Measurements from ENCODE around the gene ULK4.

The ULK4 gene

DNA sequence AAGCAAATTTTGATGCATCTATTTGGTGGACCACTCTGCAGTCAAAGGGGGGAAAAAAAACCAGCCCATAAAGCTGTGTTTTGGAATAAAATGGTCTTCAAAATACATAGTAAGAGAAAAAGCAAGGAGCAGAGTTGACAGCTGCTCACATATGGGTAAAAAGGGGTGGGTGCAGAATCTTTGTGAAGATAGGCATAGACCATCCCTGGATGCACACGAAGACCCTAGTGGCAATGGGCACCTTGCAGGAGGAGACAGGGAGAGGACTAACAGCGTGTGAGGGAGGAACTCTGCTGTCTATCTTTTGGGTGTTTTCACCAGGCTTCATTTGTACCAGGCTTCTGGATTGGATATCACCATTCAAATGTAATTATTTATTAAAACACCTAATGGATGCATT is 718.7 kb downstream of the ULK4 start:
- in situ Hi-C loops (cut with HindIII; ENCODE audit: low sequenced_read_pairs) = no loop called here

DNA sequence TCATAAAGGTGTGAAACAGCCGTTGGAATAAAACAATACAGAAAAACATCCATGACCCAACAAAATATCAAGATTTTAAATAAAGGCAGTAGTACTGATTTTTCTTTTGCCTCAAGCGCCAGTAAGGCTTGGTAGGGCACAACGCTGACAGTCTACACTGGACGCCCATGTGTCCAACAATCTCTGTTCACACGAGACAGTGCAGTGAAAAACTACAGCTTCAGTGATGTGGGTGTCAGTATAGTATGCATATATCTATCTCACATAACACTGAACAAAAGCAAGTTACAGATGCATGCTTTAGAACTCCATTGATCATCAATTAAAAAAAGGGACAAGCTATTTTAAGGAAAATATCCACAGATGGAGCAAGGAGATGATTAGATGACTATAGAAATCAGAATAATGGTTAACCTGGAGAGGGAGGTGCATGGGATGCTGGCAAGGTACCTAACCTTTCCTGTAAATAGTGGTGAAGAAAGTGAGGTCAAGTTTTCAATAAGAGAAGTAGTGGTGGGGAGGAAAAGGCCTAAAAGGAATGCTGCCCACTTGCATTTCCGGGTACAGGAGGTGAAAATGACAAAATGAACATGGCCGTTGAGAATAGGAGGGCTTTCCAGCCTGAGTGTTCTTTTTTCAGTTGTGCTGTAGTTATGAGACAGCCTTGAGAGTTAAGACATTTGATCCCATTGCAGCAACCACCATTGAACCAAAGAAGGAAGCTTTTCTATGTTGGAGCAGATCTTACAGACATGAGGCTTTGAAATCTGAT is 719.9 kb downstream of the ULK4 start:
- in situ Hi-C loops (cut with HindIII; ENCODE audit: low sequenced_read_pairs) = no loop called here

DNA sequence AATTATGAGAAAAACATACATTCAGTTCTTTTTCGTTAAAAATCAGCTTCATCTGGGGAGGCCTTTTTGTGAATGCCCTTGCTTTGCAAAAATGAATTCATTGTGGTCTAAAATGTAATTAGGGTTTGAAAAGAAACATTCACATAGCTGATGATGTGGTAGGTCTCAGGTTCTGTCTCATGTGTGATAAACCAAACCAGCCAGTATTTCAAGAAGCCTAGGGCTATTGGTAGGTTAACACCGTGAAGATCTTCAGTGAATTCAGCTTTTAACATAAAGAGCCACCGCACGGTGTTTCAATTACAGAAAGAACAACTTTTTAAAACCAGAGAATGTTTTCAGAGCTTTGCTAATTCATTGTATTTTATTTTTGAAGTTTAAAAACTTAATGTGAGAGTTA is 720.7 kb downstream of the ULK4 start:
- in situ Hi-C loops (cut with HindIII; ENCODE audit: low sequenced_read_pairs) = no loop called here

DNA sequence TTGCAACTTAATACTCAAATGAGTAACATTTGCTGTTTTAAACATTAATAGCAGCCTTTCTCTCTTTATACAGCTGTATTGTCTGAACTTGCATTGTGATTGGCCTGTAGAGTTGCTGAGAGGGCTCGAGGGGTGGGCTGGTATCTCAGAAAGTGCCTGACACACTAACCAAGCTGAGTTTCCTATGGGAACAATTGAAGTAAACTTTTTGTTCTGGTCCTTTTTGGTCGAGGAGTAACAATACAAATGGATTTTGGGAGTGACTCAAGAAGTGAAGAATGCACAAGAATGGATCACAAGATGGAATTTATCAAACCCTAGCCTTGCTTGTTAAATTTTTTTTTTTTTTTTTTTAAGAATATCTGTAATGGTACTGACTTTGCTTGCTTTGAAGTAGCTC is 722.3 kb downstream of the ULK4 start:
- in situ Hi-C loops (cut with HindIII; ENCODE audit: low sequenced_read_pairs) = no loop called here

DNA sequence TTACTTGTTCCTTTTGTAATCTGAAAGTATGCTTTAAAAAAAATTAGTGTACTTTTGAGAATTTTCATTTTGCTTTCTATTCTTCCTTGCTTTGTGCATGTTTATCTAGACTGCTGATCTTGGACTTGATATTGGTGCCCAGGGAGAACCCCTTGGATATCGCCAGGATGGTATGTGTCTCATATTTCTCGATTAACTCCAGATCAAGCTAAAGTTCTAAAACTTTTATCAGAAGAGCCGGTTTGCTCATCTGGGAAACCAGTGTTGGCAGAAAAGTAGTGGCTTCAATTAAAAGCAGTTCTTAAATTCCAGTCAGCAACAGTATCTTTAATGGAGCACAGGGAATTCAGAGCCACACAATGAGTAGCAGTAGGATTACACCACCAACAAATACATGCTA is 724.0 kb downstream of the ULK4 start:
- in situ Hi-C loops (cut with HindIII; ENCODE audit: low sequenced_read_pairs) = no loop called here

DNA sequence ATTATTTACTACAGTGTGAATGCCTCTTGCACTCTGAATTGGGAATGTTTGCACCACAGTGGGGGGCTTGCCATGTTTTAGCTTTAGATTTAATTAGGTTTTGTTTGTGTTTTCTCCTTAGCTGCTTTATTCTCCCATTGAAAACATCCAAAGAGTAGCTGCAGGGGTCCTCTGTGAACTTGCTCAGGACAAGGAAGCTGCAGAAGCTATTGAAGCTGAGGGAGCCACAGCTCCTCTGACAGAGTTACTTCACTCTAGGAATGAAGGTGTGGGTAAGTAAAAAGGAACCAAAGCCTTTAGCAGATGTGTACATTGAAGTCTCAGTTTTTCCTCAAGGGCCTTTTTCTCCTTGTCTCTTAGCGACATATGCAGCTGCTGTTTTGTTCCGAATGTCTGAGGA is 725.7 kb downstream of the ULK4 start:
- in situ Hi-C loops (cut with HindIII; ENCODE audit: low sequenced_read_pairs) = no loop called here

DNA sequence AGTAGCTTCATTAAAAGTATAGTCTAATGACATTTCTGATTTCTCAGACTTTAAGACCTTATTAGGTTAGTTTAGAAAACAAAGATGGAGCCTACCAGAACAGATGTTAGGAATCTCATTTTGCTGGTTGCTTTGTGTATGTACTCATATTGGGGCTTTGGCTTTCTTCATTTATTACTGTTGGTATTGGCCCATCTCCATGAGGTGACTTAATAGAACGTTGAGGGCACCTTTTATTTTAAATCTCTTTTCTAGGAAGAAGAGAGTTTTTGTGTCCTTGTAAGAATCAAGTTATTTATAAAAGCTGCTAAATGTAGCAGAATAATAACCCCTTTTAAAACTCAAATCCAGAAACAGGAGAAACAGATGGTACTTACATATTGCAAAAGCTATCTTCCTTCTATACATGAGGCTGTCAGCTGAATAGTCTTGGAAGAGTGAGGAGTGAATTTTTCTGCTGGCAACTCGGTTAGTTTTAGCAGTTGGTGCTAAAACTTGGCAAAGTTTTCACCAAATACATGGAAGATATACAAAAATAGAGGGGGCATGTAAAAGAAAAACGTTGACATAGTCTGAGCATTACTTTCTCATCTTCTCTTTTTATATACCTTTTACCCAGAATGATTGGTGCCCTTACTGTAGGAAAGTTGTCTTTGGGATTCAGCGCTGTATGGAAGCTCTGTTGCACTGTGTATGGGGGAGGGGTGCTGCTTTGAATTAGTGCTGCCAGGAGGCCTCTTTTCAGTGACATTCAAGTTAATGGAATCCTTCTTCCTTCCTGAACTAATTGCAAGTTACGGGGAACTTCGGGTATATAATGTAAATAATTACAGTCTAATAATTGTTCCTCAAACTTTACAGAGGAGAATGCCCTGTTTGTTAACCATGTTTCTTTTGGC is 726.8 kb downstream of the ULK4 start:
- in situ Hi-C loops (cut with HindIII; ENCODE audit: low sequenced_read_pairs) = no loop called here

DNA sequence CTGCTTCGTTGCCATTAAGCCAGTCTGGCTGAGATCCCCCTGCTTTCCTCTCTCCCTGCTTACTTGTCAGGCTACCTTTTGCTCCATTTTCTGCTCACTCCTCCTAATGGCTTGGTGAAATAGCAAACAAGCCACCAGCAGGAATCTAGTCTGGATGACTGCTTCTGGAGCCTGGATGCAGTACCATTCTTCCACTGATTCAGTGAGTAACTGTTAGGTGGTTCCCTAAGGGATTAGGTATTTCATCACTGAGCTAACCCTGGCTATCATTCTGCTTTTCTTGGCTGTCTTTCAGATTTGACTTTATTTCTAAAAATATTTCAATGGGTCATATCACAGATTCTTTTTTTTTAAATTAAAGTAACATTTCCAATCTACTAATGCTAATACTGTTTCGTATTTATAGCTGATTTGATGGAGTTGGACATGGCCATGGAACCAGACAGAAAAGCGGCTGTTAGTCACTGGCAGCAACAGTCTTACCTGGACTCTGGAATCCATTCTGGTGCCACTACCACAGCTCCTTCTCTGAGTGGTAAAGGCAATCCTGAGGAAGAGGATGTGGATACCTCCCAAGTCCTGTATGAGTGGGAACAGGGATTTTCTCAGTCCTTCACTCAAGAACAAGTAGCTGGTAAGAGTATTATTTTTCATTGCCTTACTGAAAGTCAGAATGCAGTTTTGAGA is 737.6 kb downstream of the ULK4 start:
- in situ Hi-C loops (cut with HindIII; ENCODE audit: low sequenced_read_pairs) = no loop called here

DNA sequence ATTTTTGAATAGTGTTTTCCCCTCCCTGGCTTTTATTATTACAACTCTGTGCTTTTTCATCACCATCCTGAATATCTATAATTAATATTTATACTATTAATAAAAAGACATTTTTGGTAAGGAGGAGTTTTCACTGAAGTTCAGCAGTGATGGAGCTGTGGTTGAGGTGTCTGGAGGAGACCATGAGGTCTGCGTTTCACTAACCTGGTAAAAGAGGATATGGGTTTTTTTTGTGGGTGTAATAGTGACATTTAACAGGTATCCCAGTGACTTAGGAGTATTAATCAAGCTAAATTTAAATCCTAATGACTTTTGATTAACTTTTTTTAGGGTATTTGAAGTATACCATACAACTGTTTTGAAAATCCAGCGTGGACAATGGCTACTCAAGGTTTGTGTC is 738.2 kb downstream of the ULK4 start:
- in situ Hi-C loops (cut with HindIII; ENCODE audit: low sequenced_read_pairs) = no loop called here

DNA sequence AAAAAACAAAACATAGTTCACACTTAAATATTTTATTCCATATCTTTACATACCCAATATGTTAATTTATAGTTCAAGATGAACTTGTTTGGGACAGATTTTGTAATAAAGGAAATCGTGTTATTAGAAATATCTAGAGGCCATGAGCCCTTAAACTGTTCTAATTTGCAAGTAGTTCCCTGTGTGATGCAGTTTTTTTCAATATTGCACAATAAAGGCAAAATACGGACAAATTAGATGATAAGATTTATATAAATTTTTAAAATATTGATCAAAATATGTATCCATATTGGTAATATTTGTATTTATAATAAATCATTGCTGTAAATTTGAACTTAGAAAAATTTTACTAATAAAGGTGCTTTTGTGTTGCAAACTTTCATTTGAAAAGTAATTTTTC is 738.8 kb downstream of the ULK4 start:
- in situ Hi-C loops (cut with HindIII; ENCODE audit: low sequenced_read_pairs) = no loop called here

DNA sequence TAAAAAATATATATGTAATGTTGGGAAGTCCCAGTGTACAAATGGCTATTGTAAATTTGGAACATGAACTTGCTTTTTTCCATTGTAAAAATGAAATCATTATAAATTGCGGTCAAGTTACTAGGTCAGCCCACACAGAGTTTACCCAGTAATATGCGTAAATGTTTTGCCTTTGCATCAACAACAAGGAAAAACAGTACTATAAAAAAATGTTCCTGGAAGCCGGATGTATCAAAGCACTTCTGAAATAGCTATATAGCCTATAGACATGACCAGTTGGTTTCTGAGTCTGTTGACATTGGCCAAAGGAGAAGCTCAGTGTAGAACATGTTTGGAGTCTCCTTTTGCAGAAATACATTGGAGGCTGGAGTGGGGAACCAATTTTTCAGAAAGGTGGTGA is 739.4 kb downstream of the ULK4 start:
- in situ Hi-C loops (cut with HindIII; ENCODE audit: low sequenced_read_pairs) = no loop called here

DNA sequence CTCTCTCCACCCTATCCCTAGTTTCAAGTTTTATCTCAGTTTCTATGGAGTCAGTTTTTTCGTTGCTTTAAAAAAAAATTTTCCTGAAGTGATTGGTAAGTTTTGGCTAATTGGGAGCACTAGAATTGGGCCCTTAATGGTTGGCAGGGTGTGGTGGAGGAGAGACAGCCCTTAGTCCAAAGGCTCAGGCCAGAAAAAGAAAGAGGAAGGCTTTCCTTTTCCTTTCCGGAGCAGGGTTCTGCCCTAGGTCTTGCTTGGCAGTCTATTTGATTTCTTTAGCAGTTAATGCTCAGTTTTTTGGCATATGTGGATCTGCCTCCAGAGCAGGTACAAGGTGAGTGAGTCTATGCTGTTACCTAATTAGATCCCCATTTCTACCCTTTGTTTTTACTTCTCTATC is 739.9 kb downstream of the ULK4 start:
- in situ Hi-C loops (cut with HindIII; ENCODE audit: low sequenced_read_pairs) = no loop called here

DNA sequence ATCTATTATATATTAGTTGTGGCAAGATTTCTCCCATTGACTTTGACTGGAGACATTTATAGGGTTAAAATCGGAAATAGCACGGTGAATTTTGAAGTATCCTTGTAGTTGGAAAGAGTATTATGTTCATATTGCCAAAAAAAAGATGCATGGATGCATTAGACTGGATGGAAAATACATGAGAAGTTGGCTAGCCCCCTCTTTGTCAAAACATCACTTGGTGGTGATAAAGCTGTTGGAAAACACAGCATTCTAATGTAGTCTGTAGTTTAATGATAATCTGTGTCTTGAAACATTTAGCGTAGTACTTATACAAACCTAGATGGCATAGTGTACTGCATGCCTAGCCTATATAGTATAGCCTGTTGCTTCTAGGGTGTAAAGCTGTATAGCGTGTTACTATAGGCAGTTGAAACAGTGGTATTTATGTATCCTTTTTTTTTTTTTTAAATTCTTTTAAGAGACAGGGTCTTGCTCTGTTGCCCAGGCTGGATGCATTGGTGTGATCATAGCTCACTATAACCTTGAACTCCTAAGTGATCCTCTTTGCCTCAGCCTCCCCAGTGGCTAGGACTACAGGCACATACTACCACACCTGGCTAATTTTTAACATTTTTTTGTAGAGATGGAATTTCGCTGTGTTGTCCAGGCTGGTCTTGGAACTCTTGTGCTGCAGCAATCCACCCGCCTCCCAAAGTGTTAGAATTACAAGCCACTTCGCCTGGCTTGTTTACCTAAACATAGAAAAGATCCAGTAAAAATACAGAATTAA is 740.8 kb downstream of the ULK4 start:
- in situ Hi-C loops (cut with HindIII; ENCODE audit: low sequenced_read_pairs) = no loop called here

DNA sequence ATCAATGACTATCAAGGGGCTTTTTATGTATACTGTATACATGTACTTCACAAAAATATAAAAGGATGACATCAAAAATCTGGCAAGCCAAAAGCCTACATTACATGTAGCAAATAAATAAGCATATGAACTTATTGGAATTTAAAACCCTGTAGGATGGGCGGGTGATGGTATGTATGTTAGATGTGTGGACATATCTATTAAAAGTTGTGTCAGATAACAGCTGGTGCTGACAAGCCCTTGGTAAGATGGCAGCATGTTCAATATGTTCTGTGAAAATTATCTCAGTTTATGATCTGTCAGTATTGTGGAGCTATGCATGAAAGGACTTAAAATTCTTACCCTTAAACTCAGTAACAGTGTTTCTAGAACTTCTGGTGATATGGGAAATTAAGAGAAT is 742.5 kb downstream of the ULK4 start:
- in situ Hi-C loops (cut with HindIII; ENCODE audit: low sequenced_read_pairs) = no loop called here

DNA sequence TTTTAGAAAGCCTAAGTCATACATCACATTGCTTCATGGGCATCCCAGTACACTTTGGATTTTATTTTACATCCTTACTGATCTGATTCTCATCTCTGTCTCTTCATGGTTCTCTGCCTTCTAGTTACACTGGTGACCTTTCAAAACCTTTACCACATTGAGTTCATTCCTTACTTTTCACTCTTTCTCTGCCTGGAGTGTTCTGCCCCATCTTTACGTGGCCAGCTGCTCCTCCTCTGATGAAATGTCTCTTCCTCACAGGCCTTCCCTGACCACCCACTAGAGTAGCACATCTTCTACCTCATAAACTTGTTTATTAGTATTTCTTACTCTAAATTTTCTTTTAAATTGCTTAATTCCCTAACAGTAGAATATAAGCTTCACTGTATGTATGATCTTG is 744.9 kb downstream of the ULK4 start:
- in situ Hi-C loops (cut with HindIII; ENCODE audit: low sequenced_read_pairs) = no loop called here

DNA sequence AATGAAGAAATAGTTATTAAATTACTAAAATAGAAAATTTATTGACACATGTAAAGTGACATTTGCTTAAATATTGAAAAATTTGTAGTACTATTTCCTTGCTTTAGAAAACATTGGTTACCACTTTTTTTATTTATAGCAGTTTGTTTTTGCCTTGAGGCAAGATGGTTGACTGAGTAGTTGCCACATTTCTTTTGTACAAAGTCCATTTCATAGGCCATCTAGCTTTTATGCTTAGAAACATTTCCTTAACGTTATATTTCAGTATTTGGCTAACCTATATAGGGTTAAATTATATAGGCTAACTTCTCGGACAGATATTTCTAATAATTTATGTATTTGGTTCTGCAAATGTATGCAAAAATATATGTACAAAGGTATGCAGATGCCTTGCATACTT is 745.5 kb downstream of the ULK4 start:
- in situ Hi-C loops (cut with HindIII; ENCODE audit: low sequenced_read_pairs) = no loop called here

DNA sequence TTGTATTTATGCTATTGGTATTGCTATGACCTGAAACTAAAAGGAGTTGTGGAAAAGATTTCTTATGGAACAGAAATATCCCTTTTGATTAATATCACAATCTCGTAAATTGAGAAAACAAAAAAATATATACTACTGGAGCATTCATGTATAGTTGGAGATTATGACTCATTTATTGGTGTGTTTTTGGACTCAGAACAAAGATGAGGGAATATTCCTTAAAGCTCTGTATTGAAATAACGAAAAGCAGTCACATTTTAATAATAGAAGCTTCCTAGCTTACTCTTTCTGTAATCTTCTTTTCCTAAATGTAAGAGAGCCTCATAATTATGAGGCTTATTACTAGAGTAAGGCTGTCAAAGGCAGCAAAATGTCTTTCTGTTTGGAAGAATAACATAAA is 748.3 kb downstream of the ULK4 start:
- in situ Hi-C loops (cut with HindIII; ENCODE audit: low sequenced_read_pairs) = no loop called here

DNA sequence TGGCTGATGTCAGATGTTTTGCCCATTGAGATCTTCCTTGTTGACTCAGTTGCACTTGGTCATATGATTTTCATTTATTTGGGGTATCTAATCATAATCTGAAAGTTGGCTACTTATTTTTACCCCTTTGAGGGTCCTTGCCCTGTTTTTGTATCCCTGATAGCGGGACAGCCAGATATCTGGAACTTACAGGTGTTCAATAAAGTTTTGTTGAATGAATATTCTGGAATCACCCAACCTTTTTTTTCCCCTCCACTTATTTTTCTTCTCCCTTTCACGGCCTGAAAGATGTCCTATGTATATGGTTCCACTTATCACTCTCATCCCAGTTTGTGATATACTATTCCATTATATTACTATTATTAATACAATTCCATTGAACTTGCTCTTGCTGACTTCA is 749.8 kb downstream of the ULK4 start:
- in situ Hi-C loops (cut with HindIII; ENCODE audit: low sequenced_read_pairs) = no loop called here

DNA sequence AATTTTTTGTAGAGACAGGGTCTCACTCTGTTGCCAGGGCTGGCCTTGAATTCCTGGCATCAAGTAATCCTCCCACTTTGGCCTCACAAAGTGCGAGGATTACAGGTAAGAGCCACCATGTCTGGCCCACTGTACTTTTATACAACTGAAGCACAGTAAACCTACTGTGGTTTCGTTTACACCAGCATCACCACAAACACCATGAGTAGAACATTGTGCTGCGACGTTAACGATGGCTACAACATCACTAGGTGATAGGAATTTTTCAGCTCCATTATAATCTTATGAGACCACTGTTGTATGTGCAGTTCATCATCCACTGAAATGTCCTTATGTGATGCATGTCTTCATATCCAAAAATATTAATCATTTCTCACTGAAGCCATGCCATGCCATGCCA is 750.9 kb downstream of the ULK4 start:
- in situ Hi-C loops (cut with HindIII; ENCODE audit: low sequenced_read_pairs) = no loop called here

DNA sequence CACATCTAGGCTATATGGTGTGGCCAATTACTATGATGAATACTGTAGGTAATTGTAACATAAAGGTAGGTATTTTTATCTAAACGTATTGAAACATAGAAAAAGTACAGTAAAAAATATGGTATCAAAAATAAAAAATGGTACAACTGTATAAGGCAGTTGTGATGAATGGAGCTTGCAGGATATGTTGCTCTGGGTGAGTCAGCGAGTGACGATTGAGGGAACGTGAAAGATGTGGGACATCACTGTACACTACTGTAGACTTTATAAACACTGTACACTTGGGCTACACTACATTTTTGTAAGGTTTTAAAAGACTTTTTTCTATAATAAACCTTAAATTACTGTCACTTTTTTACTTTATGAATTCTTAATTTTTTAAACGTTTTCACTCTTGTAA is 752.3 kb downstream of the ULK4 start:
- in situ Hi-C loops (cut with HindIII; ENCODE audit: low sequenced_read_pairs) = no loop called here

Measured in endothelial cell of hepatic sinusoid (primary cell).